Endothelial cell of umbilical vein (primary cell): ENCODE data around the gene OST4. TPM values are rescaled to one million over a fixed set of nuclear protein-coding genes. Genes with fewer than 3 reads are reported as not detected.

Experiments
- BruUV-seq: library from RNA; stranded (reverse); fragments of 400-500 nt; replicated peaks from 2 replicates; lab custom pipeline; 2021; lab: Mats Ljungman, UMichigan
- CTCF ChIA-PET: fragments of 300-600, 350-600 bp; sonication (Branson Sonifier 250); formaldehyde crosslinking; loops from one replicate; lab custom pipeline; 2021; ENCODE audit warnings: antibody characterized with exemption, inconsistent platforms; lab: Charles Lee
- POLR2A ChIA-PET: fragments of 300-600, 350-600 bp; sonication (Branson Sonifier 250); formaldehyde crosslinking; loops from one replicate; lab custom pipeline; 2021; ENCODE audit warnings: antibody characterized with exemption, inconsistent platforms; lab: Charles Lee
- DNase-seq: peaks from one replicate; pipeline ENCODE4 v3.0.0-alpha.2; 2011; ENCODE audit warnings: low read depth, low spot score
- FAIRE-seq: peaks from 2 replicates; lab custom pipeline; 2011; peaks lifted over from hg19 to GRCh38; lab: Jason Lieb, UNC
- H2AFZ ChIP-seq: 2 replicates; pipeline ENCODE4 v1.6.0; 2012; ENCODE audit warnings: low read depth, low read length, control low read depth, inconsistent platforms
- H3K27ac ChIP-seq: 2 replicates; pipeline ENCODE4 v1.5.1; 2011; ENCODE audit warnings: low read depth, mild to moderate bottlenecking, control low read depth, low read length, moderate library complexity; ENCODE audit not compliant: insufficient read depth
- H3K27me3 ChIP-seq, 2 experiments: 2 replicates each; pipeline versions ENCODE4 v1.6.0 to v1.6.1; 2011; ENCODE audit warnings: low read length in 2 of 2, mixed read lengths in 1 of 2; ENCODE audit not compliant: control insufficient read depth in 2 of 2, insufficient read depth in 2 of 2
- H3K36me3 ChIP-seq, 2 experiments: 2 replicates in 1 of 2; 3 replicates in 1 of 2; pipeline ENCODE4 v1.5.1; 2011; ENCODE audit warnings: low read length in 2 of 2, mild to moderate bottlenecking in 1 of 2, moderate library complexity in 1 of 2; ENCODE audit not compliant: control insufficient read depth in 2 of 2, insufficient read depth in 2 of 2; ENCODE audit errors: extremely low read depth in 1 of 2
- H3K4me1 ChIP-seq: 3 replicates; pipeline ENCODE4 v1.5.1; 2011; ENCODE audit warnings: mild to moderate bottlenecking, low read length; ENCODE audit not compliant: control insufficient read depth, insufficient read depth; ENCODE audit errors: extremely low read depth
- H3K4me2 ChIP-seq: 2 replicates; pipeline ENCODE4 v1.6.1; 2011; ENCODE audit warnings: low read length, control low read depth, mixed read lengths; ENCODE audit not compliant: insufficient read depth
- H3K4me3 ChIP-seq, 3 experiments: fragments of 200-600 bp in 1 of 3; sonication (generic), shearing (Covaris generic) in 1 of 3; replicated peaks in 1 of 3; 2 replicates each; pipeline ENCODE4 v1.5.1; 2011 to 2016; ENCODE audit warnings: control low read depth in 3 of 3, low read length in 3 of 3, mild to moderate bottlenecking in 2 of 3, inconsistent platforms in 1 of 3, low read depth in 1 of 3, moderate library complexity in 1 of 3; ENCODE audit not compliant: insufficient read depth in 1 of 3
- H3K79me2 ChIP-seq: 2 replicates; pipeline ENCODE4 v1.6.0; 2012; ENCODE audit warnings: low read length, inconsistent platforms; ENCODE audit not compliant: control insufficient read depth, insufficient read depth
- H3K9ac ChIP-seq: replicated peaks from 2 replicates; pipeline ENCODE3; 2011; ENCODE audit warnings: low read length, control low read depth; ENCODE audit not compliant: insufficient read depth; ENCODE audit errors: extremely low read depth
- H3K9me1 ChIP-seq: replicated peaks from 3 replicates; pipeline ENCODE4 v1.6.0; 2011; ENCODE audit warnings: mild to moderate bottlenecking, low read length; ENCODE audit not compliant: control insufficient read depth, insufficient read depth; ENCODE audit errors: extremely low read depth
- H3K9me3 ChIP-seq: replicated peaks from 2 replicates; pipeline ENCODE4 v1.5.1; 2012; ENCODE audit warnings: low read length, inconsistent platforms; ENCODE audit not compliant: control insufficient read depth, insufficient read depth
- H4K20me1 ChIP-seq: replicated peaks from 2 replicates; pipeline ENCODE3; 2011; ENCODE audit warnings: mild to moderate bottlenecking, low read length; ENCODE audit not compliant: control insufficient read depth, insufficient read depth; ENCODE audit errors: extremely low read depth
- EZH2 ChIP-seq: IDR thresholded peaks from 2 replicates; pipeline ENCODE4 v1.6.1; 2012; ENCODE audit warnings: borderline replicate concordance, low read depth, mild to moderate bottlenecking, moderate library complexity, low read length, inconsistent platforms; ENCODE audit not compliant: severe bottlenecking
- FOS ChIP-seq: IDR thresholded peaks from 2 replicates; pipeline ENCODE4 v1.6.1; 2011; ENCODE audit warnings: mild to moderate bottlenecking, low read length, moderate library complexity, borderline replicate concordance; ENCODE audit not compliant: insufficient read depth
- GATA2 ChIP-seq: IDR thresholded peaks from 2 replicates; pipeline ENCODE4 v1.7.0; 2011; ENCODE audit warnings: low read depth, mild to moderate bottlenecking, moderate library complexity, mixed read lengths, low read length; ENCODE audit not compliant: insufficient read length, insufficient read depth
- JUN ChIP-seq: IDR thresholded peaks from 2 replicates; pipeline ENCODE4 v1.6.1; 2011; ENCODE audit warnings: borderline replicate concordance, low read depth; ENCODE audit not compliant: insufficient read length, insufficient read depth
- MYC ChIP-seq: IDR thresholded peaks from one replicate; pipeline ENCODE4 v1.6.1; 2011; ENCODE audit warnings: mild to moderate bottlenecking, low read depth, low read length
- POLR2A ChIP-seq: IDR thresholded peaks from 2 replicates; pipeline ENCODE4 v1.6.1; 2012; ENCODE audit warnings: low read depth, mild to moderate bottlenecking, control low read depth, low read length
- POLR2AphosphoS5 ChIP-seq: IDR thresholded peaks from 2 replicates; pipeline ENCODE4 v1.6.1; 2012; ENCODE audit warnings: low read depth, mild to moderate bottlenecking, control low read depth, low read length, moderate library complexity; ENCODE audit not compliant: insufficient read depth
- dilution Hi-C: fragments of 300-500 bp; cut with MboI; formaldehyde crosslinking; loops from one replicate; pipeline ENCODE4 v1.15.0; 2019; ENCODE audit warnings: low sequenced_read_pairs; ENCODE audit not compliant: extremely low pct_ligation_motif_present
- intact Hi-C: fragments of 100-400 bp; cut with micrococcal nuclease; formaldehyde crosslinking; loops from one replicate; pipeline ENCODE4 v1.10.0; 2022
- polyA plus RNA-seq, 4 experiments: library from polyadenylated mRNA; depleted of rRNA in 3 of 4; stranded (reverse) in 3 of 4; unstranded in 1 of 4; fragments of >200 nt; gene quantifications; 2 replicates each; pipeline versions ENCODE4 v1.2.1 to v1.2.3, GENCODE V29; 2011 to 2012; ENCODE audit warnings: missing spikeins in 1 of 4
- total RNA-seq: library from RNA; stranded (reverse); gene quantifications from 2 replicates; pipeline ENCODE4 v1.2.3, GENCODE V29; 2021
- TF ChIP-seq, protein P1 (sequence below): IDR thresholded peaks from 2 replicates; pipeline ENCODE4 v1.6.1; 2011; ENCODE audit not compliant: insufficient read depth, insufficient read length
- TF ChIP-seq, protein P2 (sequence below), 2 donors: IDR thresholded peaks; 1 replicate in 1 of 2; 2 replicates in 1 of 2; pipeline ENCODE4 v1.5.1; 2011; ENCODE audit warnings: low read length in 2 of 2, mild to moderate bottlenecking in 2 of 2, moderate library complexity in 2 of 2, control low read depth in 1 of 2, inconsistent platforms in 1 of 2, low read depth in 1 of 2; ENCODE audit not compliant: insufficient read depth in 1 of 2; ENCODE audit errors: extremely low read depth in 1 of 2

OST4 gene
- total and polyA plus RNA-seq, 2 donors (not counting 3 experiments of a cell fraction or from before 2014, with no cell fraction given): 415 to 1,189 TPM

DNA sequence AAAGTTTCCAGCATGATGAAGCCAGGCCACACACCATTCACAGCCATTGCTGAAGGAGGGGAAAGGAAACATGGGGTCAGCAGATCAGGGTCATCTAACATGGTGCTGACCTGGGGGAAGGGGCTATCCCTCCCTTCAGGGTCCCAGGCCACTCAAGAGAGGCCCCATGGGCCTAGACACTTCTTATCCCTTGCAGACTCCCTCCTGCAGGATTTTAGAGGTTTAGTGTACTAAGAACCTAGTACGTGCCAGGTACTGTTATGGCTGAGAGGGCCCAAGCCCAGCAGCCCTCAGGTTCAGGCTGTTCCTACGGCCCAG lies 23.9 kb upstream of the OST4 start:
- BruUV-seq: no TSS peak
- no peak overlapping the region for H2AFZ ChIP-seq
- no peak overlapping the region for H3K27ac ChIP-seq
- DNase-seq: no peak
- no peak overlapping the region for H3K9ac ChIP-seq
- dilution Hi-C loops (no loop called here), intact Hi-C loops (loop anchor here (5.0 kb wide), 2 partner anchors 77 to 262 kb away; partner anchors contain the start of gene GTF3C2)
- no peaks in the 10 kb centered on the region for H3K9me1 ChIP-seq
- POLR2A ChIA-PET: no interaction called here
- CTCF ChIA-PET: interaction anchor here (1.3 to 7.5 kb wide), 2 partner anchors 134 to 184 kb away, joined by 4 to 67 read pairs; no protein-coding TSS in a partner anchor
- H3K79me2 ChIP-seq: no peaks in the 10 kb centered on the region
- H3K36me3 ChIP-seq: no peaks in the 10 kb centered on the region
- H3K4me1 ChIP-seq: no peaks in the 10 kb centered on the region
- no peak overlapping the region for H3K4me3 ChIP-seq
- H3K27me3 ChIP-seq: no peaks in the 10 kb centered on the region
- no peaks in the 10 kb centered on the region for H3K9me3 ChIP-seq
- H4K20me1 ChIP-seq: no peaks in the 10 kb centered on the region
- H3K4me2 ChIP-seq: no peak overlapping the region
- no peak for FAIRE-seq
- TF ChIP-seq FOS (no peak), POLR2A (no peak), JUN (no peak), POLR2AphosphoS5 (no peak), EZH2 (no peak), GATA2 (no peak), MYC (no peak)
- TF ChIP-seq, protein P1, sequence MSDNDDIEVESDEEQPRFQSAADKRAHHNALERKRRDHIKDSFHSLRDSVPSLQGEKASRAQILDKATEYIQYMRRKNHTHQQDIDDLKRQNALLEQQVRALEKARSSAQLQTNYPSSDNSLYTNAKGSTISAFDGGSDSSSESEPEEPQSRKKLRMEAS: no peak
- TF ChIP-seq, protein P2, sequence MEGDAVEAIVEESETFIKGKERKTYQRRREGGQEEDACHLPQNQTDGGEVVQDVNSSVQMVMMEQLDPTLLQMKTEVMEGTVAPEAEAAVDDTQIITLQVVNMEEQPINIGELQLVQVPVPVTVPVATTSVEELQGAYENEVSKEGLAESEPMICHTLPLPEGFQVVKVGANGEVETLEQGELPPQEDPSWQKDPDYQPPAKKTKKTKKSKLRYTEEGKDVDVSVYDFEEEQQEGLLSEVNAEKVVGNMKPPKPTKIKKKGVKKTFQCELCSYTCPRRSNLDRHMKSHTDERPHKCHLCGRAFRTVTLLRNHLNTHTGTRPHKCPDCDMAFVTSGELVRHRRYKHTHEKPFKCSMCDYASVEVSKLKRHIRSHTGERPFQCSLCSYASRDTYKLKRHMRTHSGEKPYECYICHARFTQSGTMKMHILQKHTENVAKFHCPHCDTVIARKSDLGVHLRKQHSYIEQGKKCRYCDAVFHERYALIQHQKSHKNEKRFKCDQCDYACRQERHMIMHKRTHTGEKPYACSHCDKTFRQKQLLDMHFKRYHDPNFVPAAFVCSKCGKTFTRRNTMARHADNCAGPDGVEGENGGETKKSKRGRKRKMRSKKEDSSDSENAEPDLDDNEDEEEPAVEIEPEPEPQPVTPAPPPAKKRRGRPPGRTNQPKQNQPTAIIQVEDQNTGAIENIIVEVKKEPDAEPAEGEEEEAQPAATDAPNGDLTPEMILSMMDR (IDR thresholded peaks at IDR 0.05; ENCODE audit: extremely low read depth in 1 of 2, insufficient read depth in 1 of 2, low read depth in 1 of 2, low read length in 2 of 2): no peak
